GDM1 (cell line): Measurements from ENCODE around the gene TBX5.

Experiments
- DNase-seq: peaks from one replicate; lab custom pipeline; 2025; lab: John Stamatoyannopoulos, UW

The TBX5 gene

DNA sequence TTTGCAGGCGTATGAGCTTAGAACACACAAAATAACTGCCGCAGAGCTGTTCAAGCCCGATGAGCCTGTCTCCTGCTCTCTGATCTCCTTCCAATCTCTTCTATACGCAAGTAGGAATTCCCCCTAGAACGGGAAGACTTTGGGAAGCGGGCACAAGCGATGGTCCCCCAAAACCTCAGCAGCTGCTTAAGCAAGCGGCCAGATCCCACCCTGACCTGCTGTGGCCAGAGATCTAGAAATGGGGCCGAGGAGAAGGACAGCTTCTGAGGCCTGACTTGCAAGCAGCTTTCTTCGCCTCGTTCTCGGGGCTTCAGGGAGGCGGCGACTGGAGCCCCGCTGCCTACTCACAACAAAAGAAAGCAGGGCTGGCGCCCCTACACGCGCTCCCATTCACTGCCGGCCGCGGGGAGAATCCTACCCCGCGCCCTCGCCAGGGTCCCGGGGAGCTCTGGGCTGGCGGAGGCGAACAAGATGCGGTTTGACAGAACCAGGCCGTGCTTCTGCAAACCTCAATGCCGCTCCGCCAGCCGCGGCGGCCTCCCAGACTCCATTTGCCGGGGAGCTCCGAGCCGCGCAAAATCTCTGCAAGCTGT lies 922 bp downstream of the TBX5 start:
- DNase-seq: no peak

- DNase-seq: no peak
Measured at GRCh38 chr12:114404083-114404925, 1.6 kb downstream of the TBX5 start.

GRCh38 chr12:114403690-114404066 lies 2.3 kb downstream of the TBX5 start:
- no peak for DNase-seq

DNA sequence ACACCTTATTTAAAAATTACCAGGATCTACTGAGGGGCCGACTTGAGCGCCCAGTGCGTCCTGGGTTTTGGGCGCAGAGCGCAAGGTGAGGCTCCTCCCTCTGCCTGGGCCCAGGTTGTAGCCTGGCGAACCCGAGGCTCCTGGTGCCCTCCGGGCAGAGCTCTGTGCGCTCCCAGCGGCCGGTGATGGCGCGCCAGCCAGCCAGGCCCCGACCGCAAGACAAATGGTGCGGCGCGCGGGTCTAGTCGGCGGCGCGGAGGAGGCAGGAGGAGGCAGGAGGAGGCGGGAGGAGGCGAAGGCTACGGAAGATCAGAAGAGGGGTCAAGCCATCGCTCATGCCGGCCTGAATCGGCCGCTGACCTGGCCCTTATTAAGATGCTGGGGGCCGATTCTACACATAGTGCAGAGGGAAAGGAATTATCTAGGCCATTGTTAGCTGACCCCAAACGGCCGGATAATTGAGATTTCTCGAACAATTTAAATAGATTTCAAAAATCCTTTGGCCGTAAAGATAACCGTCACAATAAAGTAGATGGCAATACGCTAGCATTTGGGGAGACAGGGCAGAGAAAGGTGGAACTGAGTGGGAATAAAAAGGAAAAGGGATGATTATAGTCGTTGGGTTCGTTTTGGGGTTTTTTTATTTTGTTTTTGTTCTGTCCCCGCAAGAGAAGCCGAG lies 2.8 kb downstream of the TBX5 start:
- DNase-seq: no peak

- no peak for DNase-seq
Measured at GRCh38 chr12:114402084-114402717, 3.7 kb downstream of the TBX5 start.

DNA sequence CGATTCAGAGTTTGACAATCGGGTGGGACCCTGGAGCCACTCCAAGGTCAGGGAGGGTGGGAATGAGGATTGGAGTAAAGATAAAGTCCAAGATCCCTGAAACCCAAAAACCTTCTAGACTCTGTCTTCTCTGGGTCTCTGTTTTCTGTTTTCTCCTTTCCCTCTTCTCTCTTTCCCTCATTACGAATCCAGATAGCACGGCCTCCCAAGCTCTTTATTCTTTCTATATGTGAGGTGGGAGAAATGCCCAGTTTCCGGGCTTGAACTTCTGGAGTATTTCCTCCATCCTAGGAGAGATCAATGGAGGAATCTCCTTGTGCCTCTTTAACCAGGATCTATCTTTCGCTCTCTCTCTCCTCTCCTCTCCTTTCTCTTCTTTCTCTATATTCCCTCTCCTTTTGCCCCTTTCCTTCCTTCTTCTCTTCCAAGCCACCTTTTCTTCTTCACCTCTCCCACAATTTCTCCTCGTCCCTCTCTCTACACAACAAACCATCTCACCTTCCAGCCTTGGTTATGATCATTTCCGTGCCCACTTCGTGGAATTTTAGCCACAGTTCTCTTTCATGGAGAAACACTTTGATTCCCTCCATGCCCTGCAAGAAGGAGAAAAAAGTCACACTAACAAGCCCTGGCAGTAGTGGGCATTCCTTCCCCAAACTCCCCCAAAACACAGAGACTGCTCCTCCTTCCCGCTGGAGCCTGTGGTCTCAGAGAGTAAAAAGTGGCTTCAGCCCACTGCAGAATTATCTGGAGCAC lies 4.4 kb downstream of the TBX5 start:
- no peak for DNase-seq

GRCh38 chr12:114400925-114401324 lies 5.0 kb downstream of the TBX5 start:
- DNase-seq: no peak

- no peak for DNase-seq
Measured at GRCh38 chr12:114400361-114400811, 5.6 kb downstream of the TBX5 start.

DNA sequence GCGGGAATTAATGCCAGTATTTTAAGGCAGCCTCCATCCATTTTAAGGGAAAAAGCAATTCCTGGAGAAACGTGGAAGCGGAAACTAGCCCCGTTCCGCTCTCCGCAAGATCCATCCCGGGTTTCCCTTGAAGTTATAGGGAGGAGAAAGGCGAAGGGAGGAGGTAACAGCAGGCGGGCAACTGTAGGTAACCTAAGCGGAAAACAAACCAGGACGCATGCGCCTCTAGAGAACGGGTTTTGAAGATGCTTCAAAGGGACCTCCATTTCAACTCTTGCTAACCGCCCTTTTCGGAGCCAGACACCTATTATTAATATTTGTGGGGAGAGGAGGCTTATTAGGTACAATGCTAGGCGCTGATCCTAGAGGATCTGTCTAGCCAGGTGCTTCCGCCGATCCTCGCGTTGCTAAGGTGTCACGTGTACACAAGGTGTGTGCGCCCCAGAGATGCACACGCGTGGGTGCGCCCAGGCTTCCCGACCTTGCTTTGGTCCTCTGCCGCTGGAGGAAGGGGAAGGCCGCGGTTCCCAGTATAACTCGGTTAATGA lies 6.2 kb downstream of the TBX5 start:
- DNase-seq: no peak

GRCh38 chr12:114397978-114398881 lies 7.7 kb downstream of the TBX5 start:
- no peak for DNase-seq

DNA sequence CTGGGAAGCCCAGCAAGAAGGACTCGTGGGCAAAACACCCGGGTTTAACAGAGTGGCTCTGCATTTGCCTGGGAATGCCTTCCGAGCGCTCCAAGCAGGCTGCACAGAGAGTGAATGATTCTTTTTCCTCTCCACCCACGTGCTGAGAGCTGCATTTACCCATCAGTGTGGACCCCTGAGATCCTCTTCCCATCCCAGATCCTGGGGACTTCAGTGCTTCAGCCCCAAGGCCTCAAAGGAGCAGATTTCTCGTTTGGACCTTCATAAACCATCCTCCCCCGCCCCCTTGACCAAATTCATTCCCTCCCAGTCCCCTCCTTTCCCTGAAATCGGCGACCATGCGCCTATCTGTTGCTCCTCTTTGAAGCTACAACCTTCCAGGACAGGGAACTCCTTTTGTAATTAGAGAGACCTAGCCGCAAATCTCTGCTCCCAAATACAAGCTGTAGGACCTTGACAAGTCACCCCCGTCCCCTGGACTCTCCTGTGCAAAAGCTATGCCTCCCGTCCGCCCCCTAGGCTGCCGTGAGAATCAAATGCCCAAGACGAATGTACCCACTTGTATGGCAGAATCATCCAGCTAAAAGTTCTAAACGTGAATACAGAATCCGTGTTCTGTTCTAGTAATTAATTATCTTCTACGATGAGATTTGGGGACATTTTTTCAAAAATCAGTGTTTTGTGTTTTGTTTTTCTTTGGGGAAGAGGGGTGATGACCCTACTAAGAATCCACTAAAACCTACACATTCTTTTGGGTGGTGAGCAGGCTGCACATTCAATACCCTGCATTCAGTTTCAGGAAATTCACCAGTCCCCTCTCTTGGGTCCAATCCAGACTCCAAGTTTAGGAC lies 8.8 kb downstream of the TBX5 start:
- DNase-seq: no peak

GRCh38 chr12:114396153-114396868 lies 9.6 kb downstream of the TBX5 start:
- DNase-seq: no peak

DNA sequence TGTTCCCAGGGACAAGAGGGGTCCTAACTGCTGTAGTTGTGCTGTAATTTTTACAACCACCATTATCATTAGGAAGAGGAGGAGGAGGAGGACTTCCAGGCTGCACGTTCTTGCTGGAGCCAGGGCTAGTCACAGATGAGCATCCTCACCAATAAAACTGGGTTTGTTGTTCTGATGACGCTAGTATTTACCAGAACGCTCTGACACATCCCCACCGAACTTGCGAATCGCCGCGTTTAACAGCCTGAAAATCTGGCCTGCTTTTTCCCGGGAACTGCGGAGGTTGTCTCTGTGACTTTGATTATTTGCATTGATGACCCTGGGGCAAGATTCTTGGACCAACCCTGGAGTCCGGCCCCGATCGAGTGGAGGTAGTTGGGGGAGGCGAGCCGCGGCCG lies 10.2 kb downstream of the TBX5 start:
- DNase-seq: no peak

- DNase-seq: no peak
Measured at GRCh38 chr12:114395233-114395632, 10.7 kb downstream of the TBX5 start.

- DNase-seq: no peak
Measured at GRCh38 chr12:114393569-114393968, 12.4 kb downstream of the TBX5 start.

DNA sequence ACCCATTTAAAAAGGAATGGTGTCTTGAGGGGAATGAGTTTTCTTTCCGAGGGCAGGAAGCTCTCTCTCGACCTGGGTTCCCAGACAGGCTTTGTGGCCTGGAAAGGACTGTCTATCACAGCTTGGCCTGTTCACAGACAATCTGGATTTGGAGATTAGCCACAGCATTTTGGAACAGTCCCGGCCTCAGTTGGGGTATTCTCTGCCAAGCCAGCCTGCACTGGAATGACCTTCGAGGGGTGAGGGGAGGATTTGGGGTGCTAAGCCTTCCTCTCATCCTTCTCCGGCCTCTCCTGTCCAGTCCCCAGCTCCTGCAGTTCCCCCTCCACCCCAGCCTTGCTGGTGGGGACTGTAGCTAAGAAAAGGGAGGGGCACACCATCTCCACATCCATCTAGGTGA lies 13.0 kb downstream of the TBX5 start:
- DNase-seq: no peak

GRCh38 chr12:114391088-114391487 lies 14.9 kb downstream of the TBX5 start:
- DNase-seq: no peak

DNA sequence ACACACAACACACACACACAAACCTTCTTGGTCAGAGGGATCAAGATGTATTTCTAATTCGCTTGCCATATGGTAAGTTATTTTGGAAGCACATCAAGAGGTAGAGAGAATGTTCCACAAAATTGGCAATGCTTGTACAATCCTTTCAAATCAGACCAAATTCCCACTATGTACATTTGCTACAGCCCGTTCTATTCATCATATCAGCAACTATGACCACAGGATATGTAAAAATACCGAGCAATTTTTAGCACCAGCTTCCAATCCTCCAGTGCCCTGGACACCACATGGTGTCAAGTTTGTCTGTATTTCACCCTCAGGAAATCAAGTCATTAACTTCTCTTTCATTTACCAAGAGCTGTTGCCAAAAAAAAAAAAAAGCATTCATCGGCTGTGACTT lies 21.2 kb downstream of the TBX5 start:
- no peak for DNase-seq

DNA sequence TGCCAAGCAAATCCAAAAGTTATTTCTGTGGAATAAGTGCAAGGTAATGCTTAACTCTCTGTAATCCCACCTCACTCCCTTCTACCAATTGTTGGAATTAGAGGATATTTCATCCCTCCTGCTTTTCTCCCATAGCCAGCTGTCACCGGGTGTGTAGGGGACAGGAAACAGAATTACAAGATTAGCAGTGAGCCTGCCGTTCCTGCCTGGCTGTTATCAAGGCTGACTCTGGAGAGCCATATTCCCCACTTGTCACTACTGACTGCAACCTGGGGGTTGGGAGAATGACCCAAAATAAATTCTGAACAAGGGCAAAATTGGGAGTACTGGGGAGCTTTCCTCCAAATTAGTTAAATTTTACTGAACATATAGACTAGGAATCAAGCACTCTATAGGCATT lies 24.8 kb downstream of the TBX5 start:
- DNase-seq: no peak
